Body of pancreas (tissue), 4 donors: Measurements from ENCODE around the gene GPLD1.

Source experiments
- POLR2A ChIP-seq, 3 donors: fragments of 450-650 bp; IDR thresholded peaks; one replicate each; pipeline ENCODE4 v1.6.1; 2016; ENCODE audit warnings: antibody characterized with exemption in 3 of 3, mild to moderate bottlenecking in 2 of 3
- TF ChIP-seq, protein P1 (sequence below), 7 experiments: fragments of 450-650 bp in 4 of 7; fragments of 200-600 bp in 3 of 7; sonication (generic) in 3 of 7; IDR thresholded peaks; one replicate each; pipeline ENCODE4 v1.5.1; 2016 to 2019; ENCODE audit warnings: antibody characterized with exemption in 7 of 7

DNA sequence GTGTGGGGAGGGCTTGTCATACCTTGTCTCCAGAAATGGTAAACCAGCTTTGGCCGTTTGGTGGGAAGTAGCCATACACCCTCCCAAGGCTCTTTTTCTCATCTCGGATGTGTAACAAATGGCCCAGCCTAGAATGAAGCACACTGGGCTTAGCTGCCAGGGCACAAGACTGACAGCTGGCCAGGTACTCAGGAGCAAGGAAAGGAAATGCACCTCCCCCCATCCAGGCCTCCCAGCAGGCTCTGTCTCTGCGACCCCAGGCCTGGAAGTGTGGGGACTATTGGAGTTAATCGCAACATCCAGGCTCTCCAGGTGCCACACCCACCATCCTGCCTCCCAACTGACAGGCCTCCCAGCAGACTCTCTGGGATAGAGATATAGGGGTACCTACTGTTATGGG lies 43.7 kb downstream of the GPLD1 start:
- TF ChIP-seq, protein P1, sequence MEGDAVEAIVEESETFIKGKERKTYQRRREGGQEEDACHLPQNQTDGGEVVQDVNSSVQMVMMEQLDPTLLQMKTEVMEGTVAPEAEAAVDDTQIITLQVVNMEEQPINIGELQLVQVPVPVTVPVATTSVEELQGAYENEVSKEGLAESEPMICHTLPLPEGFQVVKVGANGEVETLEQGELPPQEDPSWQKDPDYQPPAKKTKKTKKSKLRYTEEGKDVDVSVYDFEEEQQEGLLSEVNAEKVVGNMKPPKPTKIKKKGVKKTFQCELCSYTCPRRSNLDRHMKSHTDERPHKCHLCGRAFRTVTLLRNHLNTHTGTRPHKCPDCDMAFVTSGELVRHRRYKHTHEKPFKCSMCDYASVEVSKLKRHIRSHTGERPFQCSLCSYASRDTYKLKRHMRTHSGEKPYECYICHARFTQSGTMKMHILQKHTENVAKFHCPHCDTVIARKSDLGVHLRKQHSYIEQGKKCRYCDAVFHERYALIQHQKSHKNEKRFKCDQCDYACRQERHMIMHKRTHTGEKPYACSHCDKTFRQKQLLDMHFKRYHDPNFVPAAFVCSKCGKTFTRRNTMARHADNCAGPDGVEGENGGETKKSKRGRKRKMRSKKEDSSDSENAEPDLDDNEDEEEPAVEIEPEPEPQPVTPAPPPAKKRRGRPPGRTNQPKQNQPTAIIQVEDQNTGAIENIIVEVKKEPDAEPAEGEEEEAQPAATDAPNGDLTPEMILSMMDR (IDR thresholded peaks at IDR 0.05) = no peak
- TF ChIP-seq POLR2A (IDR thresholded peaks at IDR 0.05) = no peak
